GM13976 (cell line): ENCODE results near the gene WASF3.

Experiments used
- DNase-seq: peaks from one replicate; pipeline ENCODE4 v3.0.0; 2012; ENCODE audit warnings: low spot score
- CTCF ChIP-seq: IDR thresholded peaks from 2 replicates; pipeline ENCODE4 v1.5.1; 2012; ENCODE audit warnings: borderline replicate concordance, mild to moderate bottlenecking; ENCODE audit not compliant: insufficient read depth; ENCODE audit errors: extremely low read depth, missing control alignments, control extremely low read depth
- in situ Hi-C: fragments of 300-500 bp; cut with MboI; formaldehyde crosslinking; loops from one replicate; pipeline ENCODE4 v1.12.0; 2022; ENCODE audit warnings: low sequenced_read_pairs, mixed read lengths, inconsistent platforms; ENCODE audit not compliant: unreplicated experiment

WASF3 gene

GRCh38 chr13:26591672-26592071 is 34.2 kb downstream of the WASF3 start:
- TF ChIP-seq CTCF: no peak
- DNase-seq: no peak
- in situ Hi-C loops: no loop called here

GRCh38 chr13:26593661-26594060 is 36.2 kb downstream of the WASF3 start:
- no peak for TF ChIP-seq CTCF
- in situ Hi-C loops: no loop called here
- DNase-seq: no peak

GRCh38 chr13:26594363-26594762 is 36.9 kb downstream of the WASF3 start:
- in situ Hi-C loops: no loop called here
- DNase-seq: no peak
- TF ChIP-seq CTCF: no peak

GRCh38 chr13:26596458-26596857 is 39.0 kb downstream of the WASF3 start:
- no peak for DNase-seq
- TF ChIP-seq CTCF: no peak
- in situ Hi-C loops: no loop called here

- no peak for DNase-seq
- in situ Hi-C loops: no loop called here
- TF ChIP-seq CTCF: no peak
Measured at GRCh38 chr13:26599403-26599802, 41.9 kb downstream of the WASF3 start.

- TF ChIP-seq CTCF: no peak
- in situ Hi-C loops: no loop called here
Measured at GRCh38 chr13:26599860-26600259, 42.4 kb downstream of the WASF3 start.

GRCh38 chr13:26600343-26600742 is 42.9 kb downstream of the WASF3 start:
- in situ Hi-C loops: no loop called here
- TF ChIP-seq CTCF: no peak
- DNase-seq: no peak

More at GRCh38 chr13:26599860-26600259, 42.4 kb downstream of the WASF3 start:
- DNase-seq: no peak
